GM12864 (cell line): ENCODE results near the gene CFAP61.

Experiments used
- DNase-seq: peaks from one replicate; pipeline ENCODE4 v3.0.0-alpha.2; 2011; ENCODE audit warnings: low read depth
- H3K4me3 ChIP-seq: 2 replicates; pipeline ENCODE4 v1.5.1; 2011; ENCODE audit warnings: mild to moderate bottlenecking, low read depth, low read length, control low read depth
- TF ChIP-seq, protein P1 (sequence below): IDR thresholded peaks from 2 replicates; pipeline ENCODE4 v1.5.1; 2011; ENCODE audit warnings: low read depth, mild to moderate bottlenecking, moderate library complexity, low read length, control low read depth, inconsistent platforms; ENCODE audit errors: missing control alignments

The CFAP61 gene

DNA sequence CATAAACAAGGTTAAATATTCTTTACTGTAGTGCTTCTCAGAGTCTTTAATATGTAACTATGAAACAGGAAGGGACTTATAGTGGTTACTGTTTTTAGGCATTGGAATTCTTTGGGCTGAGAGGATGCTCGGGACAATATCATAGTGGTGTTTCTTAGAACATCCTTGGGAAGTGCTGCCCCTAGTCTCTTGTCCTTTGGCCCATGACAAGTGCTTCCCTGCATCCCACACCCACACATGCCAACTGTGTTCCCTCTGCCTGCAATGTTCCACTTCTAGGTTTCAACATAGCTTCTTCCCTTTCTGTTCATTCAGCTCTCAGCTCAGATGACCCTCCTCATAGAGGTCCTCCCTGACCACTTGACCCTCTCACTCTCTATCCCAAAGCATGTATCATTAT lies 37.6 kb downstream of the CFAP61 start:
- no peak overlapping the region for H3K4me3 ChIP-seq
- TF ChIP-seq, protein P1, sequence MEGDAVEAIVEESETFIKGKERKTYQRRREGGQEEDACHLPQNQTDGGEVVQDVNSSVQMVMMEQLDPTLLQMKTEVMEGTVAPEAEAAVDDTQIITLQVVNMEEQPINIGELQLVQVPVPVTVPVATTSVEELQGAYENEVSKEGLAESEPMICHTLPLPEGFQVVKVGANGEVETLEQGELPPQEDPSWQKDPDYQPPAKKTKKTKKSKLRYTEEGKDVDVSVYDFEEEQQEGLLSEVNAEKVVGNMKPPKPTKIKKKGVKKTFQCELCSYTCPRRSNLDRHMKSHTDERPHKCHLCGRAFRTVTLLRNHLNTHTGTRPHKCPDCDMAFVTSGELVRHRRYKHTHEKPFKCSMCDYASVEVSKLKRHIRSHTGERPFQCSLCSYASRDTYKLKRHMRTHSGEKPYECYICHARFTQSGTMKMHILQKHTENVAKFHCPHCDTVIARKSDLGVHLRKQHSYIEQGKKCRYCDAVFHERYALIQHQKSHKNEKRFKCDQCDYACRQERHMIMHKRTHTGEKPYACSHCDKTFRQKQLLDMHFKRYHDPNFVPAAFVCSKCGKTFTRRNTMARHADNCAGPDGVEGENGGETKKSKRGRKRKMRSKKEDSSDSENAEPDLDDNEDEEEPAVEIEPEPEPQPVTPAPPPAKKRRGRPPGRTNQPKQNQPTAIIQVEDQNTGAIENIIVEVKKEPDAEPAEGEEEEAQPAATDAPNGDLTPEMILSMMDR: no peak
- no peak for DNase-seq

DNA sequence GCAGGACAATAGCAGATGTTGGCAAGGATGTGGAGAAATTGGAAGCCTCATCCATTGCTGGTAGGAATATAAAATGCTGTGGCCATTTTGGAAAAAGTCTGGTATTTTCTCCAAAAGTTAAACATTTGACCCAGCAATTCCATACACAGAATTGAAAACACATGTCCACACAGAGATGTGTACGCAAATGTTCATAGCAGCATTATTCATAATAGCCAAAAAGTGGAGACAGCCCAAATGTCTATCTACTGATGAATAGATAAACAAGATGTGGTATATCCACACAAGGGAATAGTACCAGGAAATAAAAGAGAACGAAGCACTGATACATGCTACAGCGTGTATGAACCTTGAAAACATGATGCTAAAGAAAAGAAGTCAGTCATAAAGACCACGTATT lies 40.5 kb downstream of the CFAP61 start:
- no peak for DNase-seq
- TF ChIP-seq, protein P1: no peak
- H3K4me3 ChIP-seq: no peak overlapping the region

- TF ChIP-seq, protein P1: no peak
Observed at GRCh38 chr20:20094410-20094809, 42.1 kb downstream of the CFAP61 start.

GRCh38 chr20:20095114-20095872 lies 43.0 kb downstream of the CFAP61 start:
- TF ChIP-seq, protein P1: no peak
- no peak for DNase-seq

More at GRCh38 chr20:20094410-20094809, 42.1 kb downstream of the CFAP61 start:
- no peak for DNase-seq
- H3K4me3 ChIP-seq: no peak overlapping the region

DNA sequence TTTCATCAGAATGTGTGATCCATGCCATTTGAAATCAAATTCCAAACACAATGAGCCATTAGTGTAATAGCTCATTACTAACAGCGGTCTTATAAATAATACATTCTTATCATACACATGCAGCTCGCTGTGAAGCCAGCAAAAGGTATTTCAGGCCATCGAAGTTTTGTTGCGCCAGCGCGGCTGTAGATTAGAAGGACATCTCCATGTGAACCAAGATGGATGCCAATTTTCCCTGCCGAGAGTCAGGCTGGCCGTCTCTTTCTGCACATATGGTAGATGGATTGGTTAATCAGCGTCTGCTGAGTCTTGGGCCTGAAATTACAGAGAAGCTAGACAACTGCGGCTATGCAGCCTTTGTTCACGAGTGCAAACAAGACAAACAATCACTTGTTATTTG lies 44.1 kb downstream of the CFAP61 start:
- H3K4me3 ChIP-seq: no peak overlapping the region
- TF ChIP-seq, protein P1: no peak
- DNase-seq: no peak

More at GRCh38 chr20:20095114-20095872, 43.0 kb downstream of the CFAP61 start:
- no peak overlapping the region for H3K4me3 ChIP-seq

DNA sequence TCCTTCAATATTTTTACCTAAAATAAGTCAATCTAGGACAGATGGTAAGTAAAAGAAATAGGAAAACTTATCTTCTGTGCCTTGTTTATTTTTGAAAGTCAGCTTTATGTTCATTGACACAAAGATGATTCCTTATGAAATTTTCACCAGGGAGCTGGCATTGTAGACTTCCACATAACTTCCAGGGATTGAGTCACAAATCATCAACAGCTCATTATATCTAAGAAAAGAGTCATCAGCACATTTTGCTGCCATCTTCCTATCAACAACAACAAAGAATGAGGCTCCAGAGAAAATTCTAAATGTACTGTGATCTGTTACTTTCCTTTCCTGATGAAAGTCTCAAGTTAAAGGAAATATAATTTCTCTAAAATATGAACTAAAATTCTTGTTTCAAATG lies 48.5 kb downstream of the CFAP61 start:
- no peak overlapping the region for H3K4me3 ChIP-seq
- TF ChIP-seq, protein P1: no peak
- no peak for DNase-seq

GRCh38 chr20:20102163-20102562 lies 49.8 kb downstream of the CFAP61 start:
- no peak overlapping the region for H3K4me3 ChIP-seq
- TF ChIP-seq, protein P1: no peak
- no peak for DNase-seq
